GM23338 (cell line): ENCODE data around the gene CD99L2. TPM values are rescaled to one million over a fixed set of nuclear protein-coding genes. Genes with fewer than 3 reads are reported as not detected.
A peak's percentile ranks its signal among the peaks of the same experiment; 100 is the strongest.

Source experiments
- ATAC-seq: fragments of 200-7000 bp; cut with Tn5 transposase; 3 replicates; pipeline ENCODE4 v1.9.1; 2020
- DNase-seq: peaks from one replicate; pipeline ENCODE4 v3.0.0-alpha.2; 2015; ENCODE audit warnings: low spot score
- H2AFZ ChIP-seq: fragments of 200-600 bp; sonication (generic); 2 replicates; pipeline ENCODE4 v1.8.0; 2016; ENCODE audit warnings: antibody characterized with exemption, mild to moderate bottlenecking, moderate library complexity
- H3F3A ChIP-seq: fragments of 200-600 bp; sonication (generic); replicated peaks from 2 replicates; pipeline ENCODE4 v1.8.0; 2017; ENCODE audit warnings: antibody characterized with exemption, mixed run types, low read depth
- H3K27ac ChIP-seq: fragments of 200-600 bp; sonication (generic); 2 replicates; pipeline ENCODE4 v1.6.1; 2016; ENCODE audit warnings: low read depth
- H3K27me3 ChIP-seq: fragments of 200-600 bp; sonication (generic); 2 replicates; pipeline ENCODE4 v1.8.0; 2016; ENCODE audit warnings: mild to moderate bottlenecking, mixed run types, moderate library complexity; ENCODE audit not compliant: insufficient read depth
- H3K36me3 ChIP-seq: fragments of 200-600 bp; sonication (generic); 2 replicates; pipeline ENCODE4 v1.8.0; 2016; ENCODE audit warnings: mild to moderate bottlenecking; ENCODE audit not compliant: insufficient read depth
- H3K4me1 ChIP-seq: fragments of 200-600 bp; sonication (generic); 2 replicates; pipeline ENCODE4 v1.8.0; 2016; ENCODE audit warnings: mild to moderate bottlenecking, moderate library complexity; ENCODE audit not compliant: insufficient read depth
- H3K4me2 ChIP-seq: fragments of 200-600 bp; sonication (generic); 2 replicates; pipeline ENCODE4 v1.7.1; 2017; ENCODE audit warnings: mixed run types
- H3K4me3 ChIP-seq: fragments of 200-600 bp; sonication (generic); 2 replicates; pipeline ENCODE4 v1.6.1; 2016; ENCODE audit warnings: mixed run types
- H3K79me2 ChIP-seq: fragments of 200-600 bp; sonication (generic); replicated peaks from 2 replicates; pipeline ENCODE4 v1.8.0; 2017; ENCODE audit warnings: mild to moderate bottlenecking; ENCODE audit not compliant: insufficient read depth
- H3K9me2 ChIP-seq: fragments of 200-600 bp; sonication (generic); 2 replicates; pipeline ENCODE4 v1.8.0; 2017; ENCODE audit not compliant: insufficient read depth
- H4K20me1 ChIP-seq: fragments of 200-600 bp; sonication (generic); replicated peaks from 2 replicates; pipeline ENCODE4 v1.8.0; 2017; ENCODE audit warnings: mild to moderate bottlenecking; ENCODE audit not compliant: insufficient read depth
- H3K27ac Mint-ChIP-seq: 2 replicates; pipeline ENCODE4 v1.8.0; 2020; ENCODE audit warnings: inconsistent platforms, mild to moderate bottlenecking, moderate library complexity, mixed read lengths
- H3K27me3 Mint-ChIP-seq: 3 replicates; pipeline ENCODE4 v1.8.0; 2022; ENCODE audit warnings: low read depth, mild to moderate bottlenecking, moderate library complexity, mixed read lengths, inconsistent platforms; ENCODE audit not compliant: insufficient read depth, poor library complexity
- H3K36me3 Mint-ChIP-seq: 3 replicates; pipeline ENCODE4 v1.8.0; 2021; ENCODE audit warnings: low read depth, mild to moderate bottlenecking, inconsistent platforms, moderate library complexity, mixed read lengths
- H3K4me1 Mint-ChIP-seq: 3 replicates; pipeline ENCODE4 v1.8.0; 2020; ENCODE audit warnings: mild to moderate bottlenecking, inconsistent platforms, mixed read lengths
- H3K4me3 Mint-ChIP-seq: 3 replicates; pipeline ENCODE4 v1.8.0; 2021; ENCODE audit warnings: moderate library complexity, mild to moderate bottlenecking, inconsistent platforms, mixed read lengths
- H3K9me3 Mint-ChIP-seq: 3 replicates; pipeline ENCODE4 v1.8.0; 2020; ENCODE audit warnings: moderate library complexity, mild to moderate bottlenecking, inconsistent platforms, mixed read lengths
- CREB1 ChIP-seq: fragments of 250-450 bp; sonication (Bioruptor Pico); IDR thresholded peaks from 2 replicates; pipeline ENCODE4 v1.5.0; 2020; ENCODE audit warnings: low read depth, mild to moderate bottlenecking, moderate library complexity
- CTCF ChIP-seq, 2 experiments: fragments of 200-600 bp in 1 of 2; sonication (generic) in 1 of 2; conservative IDR thresholded peaks; 2 replicates each; pipeline versions ENCODE4 v1.5.1 to v1.6.1; 2016 to 2017; ENCODE audit warnings: antibody characterized with exemption in 2 of 2, low read depth in 2 of 2, mild to moderate bottlenecking in 2 of 2, moderate library complexity in 1 of 2
- ETS1 ChIP-seq: IDR thresholded peaks from 2 replicates; pipeline ENCODE4 v1.6.1; 2016; ENCODE audit warnings: antibody characterized with exemption
- NANOG ChIP-seq: IDR thresholded peaks from 2 replicates; pipeline ENCODE4 v1.6.1; 2016; ENCODE audit warnings: antibody characterized with exemption, borderline replicate concordance
- POLR2AphosphoS5 ChIP-seq: IDR thresholded peaks from 2 replicates; pipeline ENCODE4 v1.6.1; 2016; ENCODE audit warnings: antibody characterized with exemption, low read depth
- REST ChIP-seq: IDR thresholded peaks from one replicate; pipeline ENCODE4 v1.6.1; 2018; ENCODE audit warnings: antibody characterized with exemption; ENCODE audit not compliant: unreplicated experiment
- ZNF331 ChIP-seq: fragments of 250-450 bp; sonication (Bioruptor Pico); IDR thresholded peaks from 2 replicates; pipeline ENCODE4 v1.5.0; 2020; ENCODE audit warnings: low read depth, mild to moderate bottlenecking, moderate library complexity
- ZNF462 ChIP-seq: fragments of 250-450 bp; sonication (Bioruptor Pico); IDR thresholded peaks from 2 replicates; pipeline ENCODE4 v1.5.0; 2020; ENCODE audit warnings: mild to moderate bottlenecking, moderate library complexity
- polyA plus RNA-seq: library from polyadenylated mRNA; unstranded; fragments of >200 nt; fragmentation: Nextera tagmentation; extraction: Ambion mirVana; gene quantifications from 2 replicates; pipeline ENCODE4 v1.2.1, GENCODE V29; 2016
- total RNA-seq: library from RNA; depleted of rRNA; stranded (reverse); fragments of >200 nt; shearing (Covaris generic); gene quantifications from 2 replicates; pipeline ENCODE4 v1.2.3, GENCODE V29; 2014

CD99L2 gene
- total and polyA plus RNA-seq, 2 experiments from 2014 or later = 2.6 to 6.4 TPM

GRCh38 chrX:150767045-150767395 is 131.4 kb downstream of the CD99L2 start:
- Histone ChIP-seq H3K27me3 (no peaks in the 10 kb centered on the region), H4K20me1 (no peaks in the 10 kb centered on the region), H3F3A (no peaks in the 10 kb centered on the region), H3K79me2 (no peaks in the 10 kb centered on the region), H3K9me2 (no peaks in the 10 kb centered on the region), H3K4me1 (peaks cover 2% of the 10 kb centered on the region; the same call in 1 of the 2 replicates), H3K4me3 (no peak overlapping the region), H2AFZ (no peak overlapping the region), H3K27ac (no peak overlapping the region), H3K4me2 (no peak overlapping the region), H3K36me3 (no peaks in the 10 kb centered on the region)
- peaks cover 3% of the 10 kb centered on the region for H3K27me3 Mint-ChIP-seq
- DNase-seq (no peak), ATAC-seq (peak; percentile 11)
- H3K36me3 Mint-ChIP-seq = no peaks in the 10 kb centered on the region; the same call in 2 of the 3 replicates
- TF ChIP-seq POLR2AphosphoS5 (no peak), REST (no peak), ZNF331 (no peak), CREB1 (no peak), CTCF (conservative IDR thresholded peaks at IDR 0.05; ENCODE audit: low read depth in 2 of 2) (no peak), ETS1 (no peak), NANOG (no peak), ZNF462 (CRISPR knock-in tag) (no peak)
- H3K9me3 Mint-ChIP-seq = no peaks in the 10 kb centered on the region; the same call in 2 of the 3 replicates
- H3K27ac Mint-ChIP-seq = no peak overlapping the region
- peaks cover 15% of the 10 kb centered on the region for H3K4me1 Mint-ChIP-seq
- no peak overlapping the region for H3K4me3 Mint-ChIP-seq
